ENCODE measurements around the gene SAMD10.

The SAMD10 gene

GRCh38 chr20:63941282-63942081 lies 38.0 kb downstream of the SAMD10 start:
- no peak for TF ChIP-seq CTCF (IDR thresholded peaks at IDR 0.05; ENCODE audit: unreplicated experiment in 3 of 3)
- H3K4me1 Mint-ChIP-seq = no peaks in the 10 kb centered on the region
- no peak overlapping the region for H3K4me3 Mint-ChIP-seq
- no peaks in the 10 kb centered on the region for H3K27me3 Mint-ChIP-seq (ENCODE audit: low read depth)
- H3K36me3 Mint-ChIP-seq (ENCODE audit: low read depth) = peaks cover 18% of the 10 kb centered on the region
- H3K9me3 Mint-ChIP-seq = no peaks in the 10 kb centered on the region
- H3K27ac Mint-ChIP-seq = no peak overlapping the region

GRCh38 chr20:63940472-63941266 lies 38.8 kb downstream of the SAMD10 start:
- Mint-ChIP-seq H3K4me3 (no peak overlapping the region), H3K4me1 (no peaks in the 10 kb centered on the region), H3K27ac (no peak overlapping the region), H3K9me3 (no peaks in the 10 kb centered on the region), H3K36me3 (ENCODE audit: low read depth) (peaks cover 26% of the 10 kb centered on the region), H3K27me3 (ENCODE audit: low read depth) (no peaks in the 10 kb centered on the region)
- no peak for TF ChIP-seq CTCF (IDR thresholded peaks at IDR 0.05; ENCODE audit: unreplicated experiment in 3 of 3)

- no peaks in the 10 kb centered on the region for H3K4me1 Mint-ChIP-seq
- TF ChIP-seq CTCF (IDR thresholded peaks at IDR 0.05; ENCODE audit: unreplicated experiment in 3 of 3) = no peak
- no peaks in the 10 kb centered on the region for H3K9me3 Mint-ChIP-seq
- no peaks in the 10 kb centered on the region for H3K27me3 Mint-ChIP-seq (ENCODE audit: low read depth)
- no peak overlapping the region for H3K27ac Mint-ChIP-seq
- no peak overlapping the region for H3K4me3 Mint-ChIP-seq
- peaks cover 30% of the 10 kb centered on the region for H3K36me3 Mint-ChIP-seq (ENCODE audit: low read depth)
Measured at GRCh38 chr20:63940071-63940471, 39.4 kb downstream of the SAMD10 start.

- no peaks in the 10 kb centered on the region for H3K27me3 Mint-ChIP-seq (ENCODE audit: low read depth)
- H3K9me3 Mint-ChIP-seq = no peaks in the 10 kb centered on the region
- no peak for TF ChIP-seq CTCF (IDR thresholded peaks at IDR 0.05; ENCODE audit: unreplicated experiment in 3 of 3)
- H3K36me3 Mint-ChIP-seq (ENCODE audit: low read depth) = peaks cover 37% of the 10 kb centered on the region
- H3K4me3 Mint-ChIP-seq = no peak overlapping the region
- peaks cover 4% of the 10 kb centered on the region for H3K4me1 Mint-ChIP-seq
- no peak overlapping the region for H3K27ac Mint-ChIP-seq
Measured at GRCh38 chr20:63939061-63939935, 40.1 kb downstream of the SAMD10 start.

GRCh38 chr20:63937596-63937995 lies 41.8 kb downstream of the SAMD10 start:
- Mint-ChIP-seq H3K27me3 (ENCODE audit: low read depth) (no peaks in the 10 kb centered on the region), H3K4me3 (no peak overlapping the region), H3K9me3 (no peaks in the 10 kb centered on the region), H3K4me1 (peaks cover 5% of the 10 kb centered on the region), H3K36me3 (ENCODE audit: low read depth) (peaks cover 36% of the 10 kb centered on the region), H3K27ac (no peak overlapping the region)
- TF ChIP-seq CTCF (IDR thresholded peaks at IDR 0.05; ENCODE audit: unreplicated experiment in 3 of 3) = no peak

Data from nephron (organoid).